Right lung (tissue), 10 donors: ENCODE results near the gene IQUB. TPM values are rescaled to one million over a fixed set of nuclear protein-coding genes. Genes with fewer than 3 reads are reported as not detected.
"Not testable (repeated sequence)": the region's sequence is repeated elsewhere in the genome, so short reads cannot be mapped to it uniquely, and the experiment has no call there.

Experiments used
- DNase-seq, 2 donors: peaks; one replicate each; pipeline ENCODE4 v3.0.0-alpha.2; 2013
- long read RNA-seq, 8 donors: transcript quantifications; one replicate each; lab custom pipeline, GENCODE V29; 2026
- polyA plus RNA-seq, 5 donors: library from polyadenylated mRNA; unstranded; fragments of 120-200 nt; gene quantifications; one replicate each; pipeline versions ENCODE4 v1.2.1 to v1.2.3, GENCODE V29; 2013; ENCODE audit warnings: inconsistent platforms in 1 of 5, low replicate concordance in 1 of 5; ENCODE audit not compliant: insufficient read length in 5 of 5, insufficient read depth in 1 of 5

IQUB gene
- 1 to 10 TPM; 1.6 to 3.7 (median 2.9) TPM for polyA plus RNA-seq
- long read RNA-seq, donor 1: 0 reads
- long read RNA-seq, donor 2: 0 reads
- long read RNA-seq, donor 3: 0 reads
- long read RNA-seq, donor 4: 0 reads
- long read RNA-seq, donor 5, partial matches to known transcripts: 5 of 5 reads
- long read RNA-seq, donor 5, other reads (novel, unspliced or antisense): 0 of 5 reads
- long read RNA-seq, donor 6: 0 reads
- long read RNA-seq, donor 7, partial matches to known transcripts: 0 of 1 reads
- long read RNA-seq, donor 7, other reads (novel, unspliced or antisense): 0 of 1 reads
- long read RNA-seq, donor 8: 0 reads

DNA sequence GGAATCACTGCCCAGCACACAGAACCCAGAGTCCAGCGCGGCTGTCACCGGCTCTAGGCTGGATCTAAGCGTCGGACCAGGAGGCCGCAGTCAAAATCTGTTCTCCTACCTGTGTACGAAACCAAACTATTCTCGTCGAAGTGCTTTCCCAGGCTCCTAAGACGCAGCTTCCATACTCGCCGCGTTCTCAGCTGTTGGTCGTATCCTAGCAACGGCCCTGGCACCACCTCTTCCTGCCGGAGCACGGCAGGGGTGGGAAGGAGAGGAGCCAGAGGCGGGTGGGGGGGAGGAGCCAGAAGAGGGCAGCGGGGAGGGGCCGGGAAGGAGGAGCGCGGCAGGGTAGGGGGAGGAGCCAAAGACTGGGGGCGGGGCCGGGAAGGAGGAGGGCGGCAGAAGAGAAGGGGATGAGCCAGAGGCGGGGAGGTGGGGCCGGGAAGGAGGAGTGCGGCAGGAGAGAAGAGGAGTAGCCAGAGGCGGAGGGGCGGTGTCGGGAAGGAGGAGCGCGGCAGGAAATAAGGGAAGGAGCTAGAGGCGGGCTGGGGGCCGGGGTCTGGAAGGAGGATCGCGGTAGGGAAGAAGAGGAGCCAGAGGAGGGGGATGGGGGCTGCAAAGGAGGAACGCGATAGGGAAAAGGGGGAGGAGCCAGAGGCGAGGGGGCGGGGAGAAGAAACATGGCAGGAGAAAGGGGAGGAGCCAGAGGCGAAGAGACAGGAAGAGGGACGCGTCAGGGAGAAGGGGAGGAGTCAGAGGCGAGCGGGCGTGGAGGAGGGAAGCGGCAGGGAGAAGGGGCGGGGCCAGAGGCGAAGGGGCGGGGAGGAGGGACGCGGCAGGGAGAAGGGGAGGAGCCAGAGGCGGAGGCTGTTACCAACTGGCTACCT is at the start of gene IQUB:
TSS of gene IQUB (minus strand) at position 213 of the 878 bp plus-strand sequence. CDS start 22,255 bp downstream, outside the sequence.
- DNase-seq: peak; percentile 95 to 96

GRCh38 chr7:123583821-123584220 is 49.4 kb upstream of the IQUB start:
- no peak for DNase-seq

GRCh38 chr7:123581162-123581459 is 46.7 kb upstream of the IQUB start:
- no peak for DNase-seq

- DNase-seq: peak in 1 of 2 donors; percentile 11
Measured at GRCh38 chr7:123580406-123581161, 46.2 kb upstream of the IQUB start.

- no peak for DNase-seq
Measured at GRCh38 chr7:123579416-123579815, 45.0 kb upstream of the IQUB start.

DNA sequence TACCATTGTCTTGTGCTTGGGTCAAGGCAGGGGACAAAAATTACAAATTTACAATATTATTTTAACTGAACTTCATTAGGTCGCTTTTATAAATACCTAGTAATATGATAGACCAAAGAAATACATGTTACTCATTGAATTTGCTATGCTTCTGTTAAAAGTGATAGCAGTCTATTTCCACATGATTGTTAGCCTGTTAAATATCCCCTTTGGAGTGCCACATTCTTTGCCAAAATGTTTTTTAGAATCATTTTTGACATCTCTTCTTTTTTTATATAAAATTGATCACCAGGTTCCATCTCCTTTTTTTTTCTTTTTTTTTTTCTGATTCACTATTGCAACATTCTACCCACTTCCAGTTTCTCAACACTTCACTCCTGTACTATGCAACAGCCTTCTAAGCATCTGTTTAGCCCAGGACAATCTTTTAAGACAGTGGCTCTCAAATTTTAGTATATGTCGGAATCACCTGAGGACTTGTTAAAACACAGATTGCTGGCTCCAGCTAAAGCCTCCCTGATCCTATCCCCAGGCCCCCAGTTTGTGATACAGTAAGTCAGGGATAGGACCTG is 39.6 kb upstream of the IQUB start:
- no peak for DNase-seq

DNA sequence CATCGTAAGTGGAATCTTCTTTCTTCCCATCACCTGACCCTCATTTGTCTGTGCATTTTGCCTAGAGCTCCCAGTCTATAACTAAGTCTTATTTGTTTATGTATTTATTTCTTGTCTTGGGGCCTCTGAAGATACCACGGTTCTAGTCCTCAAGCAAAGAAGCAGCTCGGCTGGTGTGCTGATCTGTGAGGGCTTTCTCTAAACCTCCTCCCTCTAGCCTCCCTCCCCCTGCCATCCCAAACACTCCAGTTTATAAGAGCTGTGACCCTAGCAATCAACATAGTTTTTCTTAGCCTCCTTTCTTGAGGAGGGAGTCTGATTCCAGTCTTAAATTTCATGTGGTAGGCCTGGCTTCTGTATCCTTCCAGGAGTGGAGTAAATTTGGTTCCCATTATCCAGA is 38.9 kb upstream of the IQUB start:
- no peak for DNase-seq

DNA sequence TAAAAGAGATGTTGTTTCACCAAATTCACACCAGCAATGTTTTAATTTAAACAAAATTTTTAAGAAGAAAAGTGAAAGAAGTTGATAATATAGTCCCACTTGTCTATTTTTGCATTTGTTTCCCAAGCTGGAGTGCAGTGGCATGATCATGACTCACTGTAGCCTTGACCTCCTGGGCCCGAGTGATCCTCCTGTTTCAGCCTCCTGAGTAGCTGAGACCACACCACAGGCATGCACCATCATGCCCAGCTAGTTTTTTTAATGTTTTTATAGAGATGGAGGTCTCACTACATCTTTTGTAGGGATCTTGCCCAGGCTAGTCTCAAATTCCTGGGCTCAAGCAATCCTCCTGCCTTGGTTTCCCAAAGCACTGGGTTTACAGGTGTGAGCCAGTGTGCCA is 37.3 kb upstream of the IQUB start:
- no peak for DNase-seq

DNA sequence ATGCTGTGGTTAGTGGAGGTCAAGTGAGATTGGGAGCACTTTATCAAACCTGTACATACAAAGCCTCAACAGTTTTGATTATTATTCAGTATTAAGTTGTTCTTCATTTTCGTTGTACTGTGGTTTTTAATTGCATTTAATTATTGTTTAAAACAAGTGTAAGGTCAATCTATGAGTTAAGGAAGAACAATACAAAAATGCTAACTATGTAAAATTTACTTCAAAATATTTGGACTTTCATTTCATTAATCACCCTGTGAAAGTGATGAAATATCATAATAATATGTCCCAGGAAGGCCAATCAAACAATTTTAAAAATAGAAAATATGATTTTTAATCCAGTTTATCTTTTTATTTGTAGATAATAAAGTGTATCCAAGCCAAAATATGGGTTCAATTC is 36.8 kb upstream of the IQUB start:
- DNase-seq: no peak

DNA sequence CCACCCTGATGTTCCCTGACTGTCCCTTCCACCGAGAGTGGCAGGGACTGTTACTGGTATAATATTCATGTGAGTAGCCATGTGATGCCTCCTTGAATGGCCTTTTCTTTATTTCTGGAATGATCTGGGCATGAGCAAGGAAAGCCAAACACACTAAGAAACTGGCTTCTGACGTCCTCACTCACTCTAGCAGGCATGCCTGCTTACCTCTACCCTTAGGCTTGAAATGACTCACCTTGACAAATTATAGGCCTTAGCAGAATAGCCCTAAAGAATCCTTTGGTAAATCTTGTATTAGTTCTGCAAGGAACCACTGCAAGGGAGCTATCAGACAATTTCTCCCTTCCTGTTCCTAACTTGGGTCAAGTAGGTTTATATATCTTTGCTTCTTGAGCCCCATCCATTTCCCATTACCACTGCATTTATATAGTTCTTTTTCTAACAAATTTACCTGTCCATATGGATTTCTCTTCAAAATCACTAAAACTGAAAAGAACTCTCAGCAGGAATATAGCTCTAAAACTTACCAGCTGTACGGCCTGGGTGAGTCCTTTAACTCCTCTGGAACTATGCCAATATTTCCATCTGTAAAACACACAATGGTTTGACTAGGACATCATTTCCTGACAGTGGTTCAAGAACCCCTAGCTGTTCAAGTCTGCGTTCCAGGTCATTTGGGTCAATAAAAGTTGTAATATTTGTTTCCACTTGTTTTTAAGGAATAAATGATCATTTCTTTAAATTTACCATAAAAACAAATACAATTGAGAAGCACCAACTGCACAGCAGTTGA is 36.2 kb upstream of the IQUB start:
- no peak for DNase-seq

- DNase-seq: no peak
Measured at GRCh38 chr7:123569352-123570010, 35.1 kb upstream of the IQUB start.

- no peak for DNase-seq
Measured at GRCh38 chr7:123562121-123562520, 27.7 kb upstream of the IQUB start.

DNA sequence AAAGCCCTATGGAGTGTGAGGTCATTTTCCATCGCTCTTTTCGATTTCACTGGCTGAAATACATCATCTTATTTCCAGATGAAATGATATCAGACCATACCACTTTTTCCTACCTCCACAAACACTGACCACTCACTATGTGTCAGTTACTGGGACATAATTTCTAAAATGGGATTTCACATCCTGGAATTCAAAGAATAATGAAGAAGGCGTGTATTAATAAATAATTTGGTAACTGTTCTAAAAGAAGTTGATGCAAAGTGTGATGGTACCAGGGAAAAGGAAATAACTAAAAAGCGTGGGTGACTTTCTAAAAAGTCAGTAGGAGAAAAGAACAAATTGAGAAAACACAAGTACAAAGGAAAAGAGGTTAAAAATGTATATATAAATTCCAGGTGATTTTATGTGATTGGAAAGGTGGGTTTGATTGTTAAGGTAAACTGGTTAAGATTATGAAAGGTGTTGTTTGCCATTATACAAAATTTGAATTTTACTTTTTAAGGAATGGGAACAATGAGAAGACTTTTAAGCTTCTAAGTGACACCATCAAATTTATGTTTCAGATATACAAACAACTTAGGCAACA is 24.0 kb upstream of the IQUB start:
- no peak for DNase-seq

- DNase-seq: peak; percentile 97 to 98
Measured at GRCh38 chr7:123557398-123558288, 23.2 kb upstream of the IQUB start, which contains the start of gene NDUFA5. Gene NDUFA5, minus strand, starts transcription at chr7:123557818. Its CDS starts 23 bp downstream, at chr7:123557795.

DNA sequence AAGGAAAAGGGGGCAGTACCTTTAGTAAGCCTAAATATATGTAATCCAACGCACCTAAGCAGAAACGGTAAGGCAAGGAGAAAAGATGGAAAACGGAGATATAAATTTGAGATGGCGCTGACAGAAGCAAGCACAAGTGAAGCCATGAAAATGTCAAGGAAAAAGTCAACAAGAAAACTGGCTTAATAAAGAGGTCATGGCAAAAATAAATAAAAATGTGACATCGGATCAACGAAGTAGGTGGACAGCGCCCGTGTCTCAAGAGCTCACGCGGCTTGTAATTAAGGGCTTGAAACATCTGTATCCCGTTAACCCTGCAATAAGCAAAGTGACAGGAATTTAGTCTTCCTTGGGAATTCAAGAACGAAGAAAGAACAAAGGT is 22.6 kb upstream of the IQUB start:
- DNase-seq: no peak

GRCh38 chr7:123555484-123555883 is 21.1 kb upstream of the IQUB start:
- no peak for DNase-seq

DNA sequence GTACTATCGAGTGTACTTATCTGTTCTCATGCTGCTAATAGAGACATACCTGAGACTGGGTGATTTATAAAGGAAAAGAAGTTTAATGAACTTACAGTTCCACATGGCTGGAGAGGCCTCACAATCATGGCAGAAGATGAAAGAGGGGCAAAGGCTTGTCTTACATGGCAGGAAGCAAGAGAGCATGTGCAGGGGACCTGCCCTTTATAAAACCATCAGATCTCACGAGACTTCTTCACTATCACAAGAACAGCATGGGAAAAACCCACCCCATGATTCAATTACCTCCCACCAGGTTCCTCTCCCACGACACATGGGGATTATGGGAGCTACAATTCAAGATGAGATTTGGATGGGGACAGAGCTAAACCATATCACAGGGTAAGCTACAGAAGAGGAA is 18.8 kb upstream of the IQUB start:
- no peak for DNase-seq

DNA sequence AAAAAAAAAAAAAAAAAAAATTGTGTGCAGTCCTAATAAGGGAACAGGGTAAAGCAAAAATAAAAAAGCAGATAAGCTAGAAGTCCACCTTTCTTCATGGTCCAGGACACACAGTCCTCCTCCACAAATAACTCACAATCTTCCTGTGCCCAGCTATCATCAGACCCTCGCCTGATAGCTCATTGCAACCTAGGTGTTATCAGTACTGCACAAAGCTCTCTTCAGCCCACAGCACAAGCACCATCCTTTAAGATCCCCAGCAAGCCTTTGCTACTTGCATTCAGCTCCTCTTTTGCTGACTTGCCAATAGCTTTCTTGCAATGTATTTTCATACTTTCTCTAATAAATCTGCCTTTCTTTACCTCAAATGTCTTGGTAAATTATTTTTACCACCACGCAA is 18.2 kb upstream of the IQUB start:
- DNase-seq: no peak

- DNase-seq: not testable (repeated sequence)
Measured at GRCh38 chr7:123552134-123552533, 17.7 kb upstream of the IQUB start.
